ENCODE measurements around the gene THBS4. TPM values are rescaled to one million over a fixed set of nuclear protein-coding genes. Genes with fewer than 3 reads are reported as not detected.

The THBS4 gene
- total and polyA plus RNA-seq, 9 of the 15 experiments (the other 6 are each of a cell fraction or from before 2014, with no cell fraction given), result 0.07 to 0.08 TPM; not detected in 7

GRCh38 chr5:80026841-80027240, 8.3 kb upstream of the THBS4 start:
- FAIRE-seq (no peak), ATAC-seq (no peak), DNase-seq (ENCODE audit: extremely low read depth in 1 of 4, low spot score in 3 of 4) (no peak)
- H4K20me1 ChIP-seq (replicated peaks; ENCODE audit: control insufficient read depth, insufficient read depth, low read length), result no peaks in the 10 kb centered on the region
- TF ChIP-seq ZNF445 (CRISPR knock-in tag; IDR thresholded peaks at IDR 0.05; ENCODE audit: low read depth) (no peak), PTRF (tag; IDR thresholded peaks at IDR 0.05) (no peak), ATF6 (CRISPR knock-in tag; IDR thresholded peaks at IDR 0.05) (no peak), XRCC3 (IDR thresholded peaks at IDR 0.05) (no peak), ZFP1 (CRISPR knock-in tag; IDR thresholded peaks at IDR 0.05) (no peak), ARID3A (IDR thresholded peaks at IDR 0.05; ENCODE audit: borderline replicate concordance, low read depth, low read length) (no peak), SRSF1 (IDR thresholded peaks at IDR 0.05; ENCODE audit: low read depth, low read length) (no peak), PURB (CRISPR knock-in tag; IDR thresholded peaks at IDR 0.05; ENCODE audit: low read depth) (no peak), POLR2AphosphoS2 (IDR thresholded peaks at IDR 0.05; ENCODE audit: low read length) (no peak), MYC (IDR thresholded peaks at IDR 0.05; ENCODE audit: low read depth, low read length) (no peak), MYC (CRISPR knock-in tag; IDR thresholded peaks at IDR 0.05; ENCODE audit: borderline replicate concordance, low read depth) (no peak)
- TF ChIP-seq, protein P1, sequence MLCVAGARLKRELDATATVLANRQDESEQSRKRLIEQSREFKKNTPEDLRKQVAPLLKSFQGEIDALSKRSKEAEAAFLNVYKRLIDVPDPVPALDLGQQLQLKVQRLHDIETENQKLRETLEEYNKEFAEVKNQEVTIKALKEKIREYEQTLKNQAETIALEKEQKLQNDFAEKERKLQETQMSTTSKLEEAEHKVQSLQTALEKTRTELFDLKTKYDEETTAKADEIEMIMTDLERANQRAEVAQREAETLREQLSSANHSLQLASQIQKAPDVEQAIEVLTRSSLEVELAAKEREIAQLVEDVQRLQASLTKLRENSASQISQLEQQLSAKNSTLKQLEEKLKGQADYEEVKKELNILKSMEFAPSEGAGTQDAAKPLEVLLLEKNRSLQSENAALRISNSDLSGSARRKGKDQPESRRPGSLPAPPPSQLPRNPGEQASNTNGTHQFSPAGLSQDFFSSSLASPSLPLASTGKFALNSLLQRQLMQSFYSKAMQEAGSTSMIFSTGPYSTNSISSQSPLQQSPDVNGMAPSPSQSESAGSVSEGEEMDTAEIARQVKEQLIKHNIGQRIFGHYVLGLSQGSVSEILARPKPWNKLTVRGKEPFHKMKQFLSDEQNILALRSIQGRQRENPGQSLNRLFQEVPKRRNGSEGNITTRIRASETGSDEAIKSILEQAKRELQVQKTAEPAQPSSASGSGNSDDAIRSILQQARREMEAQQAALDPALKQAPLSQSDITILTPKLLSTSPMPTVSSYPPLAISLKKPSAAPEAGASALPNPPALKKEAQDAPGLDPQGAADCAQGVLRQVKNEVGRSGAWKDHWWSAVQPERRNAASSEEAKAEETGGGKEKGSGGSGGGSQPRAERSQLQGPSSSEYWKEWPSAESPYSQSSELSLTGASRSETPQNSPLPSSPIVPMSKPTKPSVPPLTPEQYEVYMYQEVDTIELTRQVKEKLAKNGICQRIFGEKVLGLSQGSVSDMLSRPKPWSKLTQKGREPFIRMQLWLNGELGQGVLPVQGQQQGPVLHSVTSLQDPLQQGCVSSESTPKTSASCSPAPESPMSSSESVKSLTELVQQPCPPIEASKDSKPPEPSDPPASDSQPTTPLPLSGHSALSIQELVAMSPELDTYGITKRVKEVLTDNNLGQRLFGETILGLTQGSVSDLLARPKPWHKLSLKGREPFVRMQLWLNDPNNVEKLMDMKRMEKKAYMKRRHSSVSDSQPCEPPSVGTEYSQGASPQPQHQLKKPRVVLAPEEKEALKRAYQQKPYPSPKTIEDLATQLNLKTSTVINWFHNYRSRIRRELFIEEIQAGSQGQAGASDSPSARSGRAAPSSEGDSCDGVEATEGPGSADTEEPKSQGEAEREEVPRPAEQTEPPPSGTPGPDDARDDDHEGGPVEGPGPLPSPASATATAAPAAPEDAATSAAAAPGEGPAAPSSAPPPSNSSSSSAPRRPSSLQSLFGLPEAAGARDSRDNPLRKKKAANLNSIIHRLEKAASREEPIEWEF (CRISPR knock-in tag; IDR thresholded peaks at IDR 0.05), result no peak
- TF ChIP-seq, protein P2, sequence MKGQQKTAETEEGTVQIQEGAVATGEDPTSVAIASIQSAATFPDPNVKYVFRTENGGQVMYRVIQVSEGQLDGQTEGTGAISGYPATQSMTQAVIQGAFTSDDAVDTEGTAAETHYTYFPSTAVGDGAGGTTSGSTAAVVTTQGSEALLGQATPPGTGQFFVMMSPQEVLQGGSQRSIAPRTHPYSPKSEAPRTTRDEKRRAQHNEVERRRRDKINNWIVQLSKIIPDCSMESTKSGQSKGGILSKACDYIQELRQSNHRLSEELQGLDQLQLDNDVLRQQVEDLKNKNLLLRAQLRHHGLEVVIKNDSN (CRISPR knock-in tag; IDR thresholded peaks at IDR 0.05), result no peak
- H3K27ac ChIP-seq (ENCODE audit: extremely low read depth, low read depth, low read length), result no peak overlapping the region
- no peaks in the 10 kb centered on the region for H3K9me1 ChIP-seq (ENCODE audit: control insufficient read depth, insufficient read depth, low read length)
- peaks cover 3 to 8% of the 10 kb centered on the region in 2 experiments; a peak in 2 of 5 replicates for H3K27me3 ChIP-seq (ENCODE audit: control insufficient read depth in 2 of 2, insufficient read depth in 2 of 2, low read length in 2 of 2)
- no TSS peak for BruUV-seq (replicated peaks)
- H3K9me3 ChIP-seq (replicated peaks; ENCODE audit: control insufficient read depth, insufficient read depth, low read depth, low read length), result no peaks in the 10 kb centered on the region
- CTCF ChIA-PET (ENCODE audit: low intra/inter-chr PET ratio), result no interaction called here
- no peaks in the 10 kb centered on the region for H3K36me3 ChIP-seq (ENCODE audit: control insufficient read depth, insufficient read depth, low read length)
- H2AFZ ChIP-seq (ENCODE audit: low read depth, low read length), result no peak overlapping the region
- H3K4me3 ChIP-seq, result no peak overlapping the region
- no peaks in the 10 kb centered on the region for H3K4me1 ChIP-seq (replicated peaks in 1 of 2; ENCODE audit: control insufficient read depth in 2 of 2, insufficient read depth in 2 of 2, low read length in 2 of 2)
- H3K4me2 ChIP-seq (ENCODE audit: insufficient read depth, low read length), result no peak overlapping the region
- intact Hi-C loops (cut with micrococcal nuclease) (no loop called here), in situ Hi-C loops (cut with MboI) (no loop called here)
- H3K9ac ChIP-seq (ENCODE audit: insufficient read depth in 1 of 2, low read depth in 2 of 2, low read length in 2 of 2), result no peak overlapping the region
- POLR2A ChIA-PET, result interaction anchor here (0.7 kb wide), 1 partner anchor 522 kb away, joined by 3 read pairs; no protein-coding TSS in a partner anchor
- H3K79me2 ChIP-seq (ENCODE audit: control insufficient read depth, insufficient read depth, low read length), result no peaks in the 10 kb centered on the region
